Osteoblast (primary cell): ENCODE results near the gene TRIM40. TPM values are rescaled to one million over a fixed set of nuclear protein-coding genes. Genes with fewer than 3 reads are reported as not detected.
A peak's percentile ranks its signal among the peaks of the same experiment; 100 is the strongest.

Experiments
- DNase-seq: peaks from one replicate; pipeline ENCODE4 v3.0.0; 2011; ENCODE audit warnings: low spot score, mixed read lengths; ENCODE audit not compliant: insufficient read length; ENCODE audit errors: missing footprints
- H2AFZ ChIP-seq: 2 replicates; pipeline ENCODE4 v1.6.0; 2011; ENCODE audit warnings: mild to moderate bottlenecking, low read length
- H3K27ac ChIP-seq: 2 replicates; pipeline ENCODE4 v1.5.1; 2011; ENCODE audit warnings: mild to moderate bottlenecking, low read depth, low read length, moderate library complexity
- H3K27me3 ChIP-seq: 2 replicates; pipeline ENCODE4 v1.6.0; 2012; ENCODE audit warnings: mild to moderate bottlenecking, control low read depth, inconsistent platforms, low read length, moderate library complexity; ENCODE audit not compliant: insufficient read depth
- H3K36me3 ChIP-seq: 2 replicates; pipeline ENCODE4 v1.5.1; 2011; ENCODE audit warnings: mild to moderate bottlenecking, low read length, control low read depth, moderate library complexity; ENCODE audit not compliant: insufficient read depth
- H3K4me1 ChIP-seq: 2 replicates; pipeline ENCODE4 v1.5.1; 2011; ENCODE audit warnings: mild to moderate bottlenecking, low read length, control low read depth, moderate library complexity; ENCODE audit not compliant: insufficient read depth
- H3K4me2 ChIP-seq: 2 replicates; pipeline ENCODE4 v1.6.0; 2011; ENCODE audit warnings: mild to moderate bottlenecking, low read length; ENCODE audit not compliant: insufficient read depth
- H3K4me3 ChIP-seq: fragments of 200-600 bp; sonication (generic); 3 replicates; pipeline ENCODE4 v1.5.1; 2012; ENCODE audit warnings: mild to moderate bottlenecking, low read length, inconsistent platforms; ENCODE audit not compliant: insufficient read depth
- H3K79me2 ChIP-seq: 2 replicates; pipeline ENCODE4 v1.6.0; 2012; ENCODE audit warnings: mild to moderate bottlenecking, low read length, control low read depth, inconsistent platforms; ENCODE audit not compliant: insufficient read depth
- H3K9me3 ChIP-seq: 2 replicates; pipeline ENCODE4 v1.5.1; 2011; ENCODE audit warnings: low read depth, low read length, control low read depth
- H4K20me1 ChIP-seq: 2 replicates; pipeline ENCODE4 v1.6.0; 2012; ENCODE audit warnings: mild to moderate bottlenecking, low read length, control low read depth; ENCODE audit not compliant: insufficient read depth
- CTCF ChIP-seq: IDR thresholded peaks from 2 replicates; pipeline ENCODE4 v1.5.1; 2011; ENCODE audit warnings: mild to moderate bottlenecking, low read depth, low read length, moderate library complexity; ENCODE audit errors: extremely low read depth
- total RNA-seq: library from RNA; depleted of rRNA; stranded (reverse); fragments of >200 nt; gene quantifications from 2 replicates; pipeline ENCODE4 v1.2.3, GENCODE V29; 2012

Gene TRIM40
- total RNA-seq, 1 donor, result not detected

DNA sequence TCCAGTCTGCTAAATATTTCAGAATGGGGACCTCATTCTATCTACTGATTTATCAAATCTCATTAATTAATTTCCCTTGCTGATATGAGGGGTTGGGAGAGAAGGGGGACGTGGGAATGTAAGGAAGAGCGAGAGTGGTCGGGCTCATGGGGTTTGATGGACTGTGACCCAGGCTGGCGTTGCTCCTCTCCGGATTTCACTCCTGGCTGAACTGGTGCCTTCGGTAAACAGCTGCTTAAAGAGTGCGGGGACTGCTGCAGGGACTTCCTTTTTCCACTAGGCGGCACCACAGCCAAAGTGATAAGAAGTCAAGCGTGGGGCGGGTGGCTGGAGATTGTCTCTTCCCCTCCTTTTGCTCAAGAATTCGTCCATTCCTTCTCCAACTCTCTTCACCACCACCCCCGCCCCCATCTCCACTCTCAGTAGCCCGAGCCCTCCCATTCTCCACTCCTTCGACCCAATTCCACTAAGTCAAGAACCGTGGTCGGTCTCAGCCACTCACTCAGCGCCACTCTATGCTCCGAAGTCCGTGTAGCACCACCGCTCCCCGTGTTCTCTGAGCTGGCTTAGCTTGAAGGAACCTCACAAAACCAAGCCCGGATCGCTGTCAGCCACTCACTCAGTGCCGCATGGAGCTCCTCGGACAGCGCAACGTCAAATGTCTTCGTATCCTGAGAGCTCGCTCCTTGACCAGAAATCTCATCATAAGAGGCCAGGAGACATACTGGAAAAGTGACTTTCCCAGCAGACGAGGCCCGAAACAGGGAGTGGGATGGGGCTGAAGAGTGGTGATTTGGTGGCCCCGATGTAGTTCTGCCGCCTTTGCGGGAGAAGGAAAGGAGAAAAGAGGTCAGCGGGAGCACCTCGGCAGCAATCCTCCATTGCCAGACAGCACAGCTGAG is 32.7 kb upstream of the TRIM40 start:
- H3K9me3 ChIP-seq, result no peaks in the 10 kb centered on the region
- DNase-seq, result peak; percentile 94
- TF ChIP-seq CTCF, result peak; percentile 99
- H3K4me3 ChIP-seq, result peak overlapping the region; percentile 69
- H2AFZ ChIP-seq, result peak overlapping the region; percentile 82
- H3K36me3 ChIP-seq, result no peaks in the 10 kb centered on the region
- H4K20me1 ChIP-seq, result no peaks in the 10 kb centered on the region
- peaks cover 33% of the 10 kb centered on the region for H3K27me3 ChIP-seq
- H3K79me2 ChIP-seq, result no peaks in the 10 kb centered on the region
- H3K4me2 ChIP-seq, result peak overlapping the region; percentile 80
- H3K27ac ChIP-seq, result peak overlapping the region; percentile 33
- H3K4me1 ChIP-seq, result peaks cover 26% of the 10 kb centered on the region

GRCh38 chr6:30103872-30104179 is 32.1 kb upstream of the TRIM40 start:
- peaks cover 27% of the 10 kb centered on the region for H3K27me3 ChIP-seq
- no peak for DNase-seq
- H3K36me3 ChIP-seq, result no peaks in the 10 kb centered on the region
- H3K4me3 ChIP-seq, result peak overlapping the region; percentile 69
- no peaks in the 10 kb centered on the region for H3K79me2 ChIP-seq
- H3K4me1 ChIP-seq, result peaks cover 26% of the 10 kb centered on the region
- H3K4me2 ChIP-seq, result peak overlapping the region; percentile 80
- no peaks in the 10 kb centered on the region for H3K9me3 ChIP-seq
- TF ChIP-seq CTCF, result no peak
- H4K20me1 ChIP-seq, result no peaks in the 10 kb centered on the region
- H2AFZ ChIP-seq, result peak overlapping the region; percentile 82
- H3K27ac ChIP-seq, result no peak overlapping the region

DNA sequence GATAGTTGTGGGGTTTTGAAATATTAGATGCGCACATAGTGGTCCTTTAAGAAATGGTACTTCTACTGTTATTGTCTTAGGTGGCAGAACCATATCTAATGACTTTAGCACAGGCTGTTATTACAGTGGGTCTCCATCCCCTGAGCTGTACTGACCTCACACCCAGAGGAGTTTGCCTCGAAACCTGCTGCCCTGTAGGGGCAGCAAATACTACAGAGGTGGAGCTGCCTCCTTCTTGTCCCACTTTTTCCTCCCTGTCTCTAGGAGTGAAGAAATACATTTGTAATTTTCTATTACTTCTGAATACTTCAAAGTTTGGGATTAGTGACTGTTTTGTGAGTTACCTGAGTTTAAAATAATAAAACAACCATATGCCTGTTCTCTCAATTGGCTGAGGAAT is 31.3 kb upstream of the TRIM40 start:
- no peak for DNase-seq
- Histone ChIP-seq H2AFZ (no peak overlapping the region), H3K27me3 (peaks cover 23% of the 10 kb centered on the region), H3K4me3 (no peak overlapping the region), H4K20me1 (no peaks in the 10 kb centered on the region), H3K36me3 (no peaks in the 10 kb centered on the region), H3K27ac (no peak overlapping the region), H3K4me2 (no peak overlapping the region), H3K79me2 (no peaks in the 10 kb centered on the region), H3K4me1 (peaks cover 26% of the 10 kb centered on the region), H3K9me3 (no peaks in the 10 kb centered on the region)
- TF ChIP-seq CTCF, result no peak

GRCh38 chr6:30111266-30111856 is 24.6 kb upstream of the TRIM40 start:
- no peak for TF ChIP-seq CTCF
- no peaks in the 10 kb centered on the region for H3K9me3 ChIP-seq
- H3K36me3 ChIP-seq, result no peaks in the 10 kb centered on the region
- H3K27me3 ChIP-seq, result peaks cover 51% of the 10 kb centered on the region
- no peak overlapping the region for H3K27ac ChIP-seq
- no peaks in the 10 kb centered on the region for H4K20me1 ChIP-seq
- H3K4me3 ChIP-seq, result no peak overlapping the region
- H2AFZ ChIP-seq, result no peak overlapping the region
- no peak for DNase-seq
- H3K4me2 ChIP-seq, result no peak overlapping the region
- no peaks in the 10 kb centered on the region for H3K4me1 ChIP-seq
- H3K79me2 ChIP-seq, result no peaks in the 10 kb centered on the region
